ENCODE data around the gene CMSS1. TPM values are rescaled to one million over a fixed set of nuclear protein-coding genes. Genes with fewer than 3 reads are reported as not detected.

The CMSS1 gene
- total RNA-seq, 5 donors from 2014 or later (not counting 1 experiment from before 2014, with no cell fraction given): 16.2 to 22.0 (median 18.3) TPM

DNA sequence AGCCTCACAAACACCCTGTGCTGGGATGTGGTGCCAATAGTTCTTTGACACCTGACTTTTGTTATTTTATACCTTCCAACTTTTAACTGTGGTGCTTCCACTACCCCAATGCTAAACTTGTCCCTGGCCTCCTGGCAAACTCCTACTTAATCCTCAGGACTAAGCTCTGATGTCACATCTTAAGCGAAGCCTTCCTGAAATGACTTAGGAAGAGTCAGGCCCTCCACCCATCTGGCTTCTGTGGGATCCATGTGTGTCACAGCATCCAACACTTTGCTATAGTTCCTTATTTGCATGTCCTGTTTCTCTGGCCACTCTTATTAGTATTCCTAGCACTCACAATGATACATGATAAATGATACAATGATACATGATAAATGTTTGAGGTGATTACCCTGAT, 163.5 kb downstream of the CMSS1 start:
- Histone ChIP-seq H3K9me3 (no peaks in the 10 kb centered on the region), H3K36me3 (ENCODE audit: control insufficient read depth in 2 of 2, extremely low read depth in 1 of 2, insufficient read depth in 1 of 2, low read length in 1 of 2) (no peaks in the 10 kb centered on the region), H3K27me3 (replicated peaks in 1 of 2; ENCODE audit: control insufficient read depth in 2 of 2, extremely low read depth in 1 of 2, insufficient read depth in 2 of 2, low read length in 1 of 2) (no peaks in the 10 kb centered on the region), H3K4me1 (ENCODE audit: control insufficient read depth in 1 of 2, extremely low read depth in 1 of 2, insufficient read depth in 2 of 2, low read length in 2 of 2) (no peaks in the 10 kb centered on the region), H3K27ac (ENCODE audit: low read length) (no peak overlapping the region), H3K4me3 (ENCODE audit: control insufficient read depth in 1 of 2, extremely low read depth in 1 of 2, low read length in 1 of 2) (no peak overlapping the region)
- POLR2A ChIA-PET: no interaction called here
- H3K4me3 Mint-ChIP-seq: no peak overlapping the region
- peaks cover 11% of the 10 kb centered on the region for H3K36me3 Mint-ChIP-seq
- no peak for DNase-seq
- CTCF ChIA-PET: no interaction called here
- H3K27me3 Mint-ChIP-seq: no peaks in the 10 kb centered on the region
- H3K27ac Mint-ChIP-seq: no peak overlapping the region
- 83% methylated on average over 1 of the region's 1 CpG for WGBS (ENCODE audit: insufficient coverage)
- H3K9me3 Mint-ChIP-seq: peaks cover 0 to 8% (median 7%) of the 10 kb centered on the region in 3 donors
- no peaks in the 10 kb centered on the region for H3K4me1 Mint-ChIP-seq
- ATAC-seq (replicated peaks in 1 of 4): no peak

GRCh38 chr3:99982650-99983049, 165.0 kb downstream of the CMSS1 start:
- H3K4me1 Mint-ChIP-seq: no peaks in the 10 kb centered on the region
- Histone ChIP-seq H3K4me3 (ENCODE audit: control insufficient read depth in 1 of 2, extremely low read depth in 1 of 2, low read length in 1 of 2) (no peak overlapping the region), H3K27ac (ENCODE audit: low read length) (no peak overlapping the region), H3K9me3 (no peaks in the 10 kb centered on the region), H3K27me3 (replicated peaks in 1 of 2; ENCODE audit: control insufficient read depth in 2 of 2, extremely low read depth in 1 of 2, insufficient read depth in 2 of 2, low read length in 1 of 2) (no peaks in the 10 kb centered on the region), H3K36me3 (ENCODE audit: control insufficient read depth in 2 of 2, extremely low read depth in 1 of 2, insufficient read depth in 1 of 2, low read length in 1 of 2) (no peaks in the 10 kb centered on the region), H3K4me1 (ENCODE audit: control insufficient read depth in 1 of 2, extremely low read depth in 1 of 2, insufficient read depth in 2 of 2, low read length in 2 of 2) (no peaks in the 10 kb centered on the region)
- no peak overlapping the region for H3K4me3 Mint-ChIP-seq
- ChIA-PET CTCF (no interaction called here), POLR2A (no interaction called here)
- peaks cover 4% of the 10 kb centered on the region for H3K36me3 Mint-ChIP-seq
- no peaks in the 10 kb centered on the region for H3K9me3 Mint-ChIP-seq
- DNase-seq (no peak), ATAC-seq (replicated peaks in 1 of 4) (no peak)
- H3K27me3 Mint-ChIP-seq: no peaks in the 10 kb centered on the region
- no CpG with 5 or more reads among the region's 2 CpGs for WGBS (ENCODE audit: insufficient coverage)
- no peak overlapping the region for H3K27ac Mint-ChIP-seq

DNA sequence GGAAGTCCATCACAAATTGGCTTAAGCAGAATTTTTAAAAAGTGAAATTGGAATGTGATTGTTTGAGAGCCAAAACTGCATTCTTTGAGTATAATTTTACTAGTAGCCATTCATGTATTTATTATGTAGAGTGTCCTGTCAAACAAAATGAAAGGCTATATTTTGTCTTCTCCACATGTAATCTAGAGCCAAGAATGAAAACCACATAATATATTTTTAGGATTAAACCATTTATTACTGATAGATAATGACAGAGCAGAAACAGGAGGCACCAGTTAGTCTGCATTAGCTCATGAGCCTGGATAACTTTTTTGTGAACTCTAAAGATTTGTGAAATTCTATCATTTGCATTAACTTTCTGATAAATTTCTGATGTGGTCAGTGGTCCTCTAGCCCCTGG, 166.5 kb downstream of the CMSS1 start:
- H3K4me1 Mint-ChIP-seq: no peaks in the 10 kb centered on the region
- ChIA-PET POLR2A (no interaction called here), CTCF (no interaction called here)
- Histone ChIP-seq H3K4me3 (ENCODE audit: control insufficient read depth in 1 of 2, extremely low read depth in 1 of 2, low read length in 1 of 2) (no peak overlapping the region), H3K9me3 (no peaks in the 10 kb centered on the region), H3K27ac (ENCODE audit: low read length) (no peak overlapping the region), H3K36me3 (ENCODE audit: control insufficient read depth in 2 of 2, extremely low read depth in 1 of 2, insufficient read depth in 1 of 2, low read length in 1 of 2) (no peaks in the 10 kb centered on the region), H3K4me1 (ENCODE audit: control insufficient read depth in 1 of 2, extremely low read depth in 1 of 2, insufficient read depth in 2 of 2, low read length in 2 of 2) (no peaks in the 10 kb centered on the region), H3K27me3 (replicated peaks in 1 of 2; ENCODE audit: control insufficient read depth in 2 of 2, extremely low read depth in 1 of 2, insufficient read depth in 2 of 2, low read length in 1 of 2) (no peaks in the 10 kb centered on the region)
- ATAC-seq (replicated peaks in 1 of 4) (no peak), DNase-seq (no peak)
- H3K36me3 Mint-ChIP-seq: no peaks in the 10 kb centered on the region
- H3K27ac Mint-ChIP-seq: no peak overlapping the region
- no peaks in the 10 kb centered on the region for H3K9me3 Mint-ChIP-seq
- no peaks in the 10 kb centered on the region for H3K27me3 Mint-ChIP-seq
- H3K4me3 Mint-ChIP-seq: no peak overlapping the region

DNA sequence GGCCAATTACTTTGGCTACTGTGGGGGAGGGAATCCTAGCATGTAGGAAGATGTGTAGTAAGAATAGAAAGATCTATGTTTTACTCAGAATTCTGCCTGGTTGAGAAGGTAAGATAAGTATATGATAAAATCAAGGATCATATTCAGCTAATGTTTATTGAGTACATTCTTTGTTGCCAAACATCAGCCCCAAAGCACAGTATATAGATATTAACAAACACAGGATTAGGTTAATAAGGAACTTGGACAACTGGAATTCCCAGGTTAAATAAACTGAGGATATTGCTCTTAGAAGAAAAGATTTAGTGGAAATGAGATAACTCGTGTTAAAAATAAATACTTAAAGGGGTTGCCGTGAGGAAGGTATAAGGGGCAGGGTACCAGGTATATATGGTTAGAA, 167.0 kb downstream of the CMSS1 start:
- Mint-ChIP-seq H3K4me3 (no peak overlapping the region), H3K36me3 (no peaks in the 10 kb centered on the region), H3K4me1 (no peaks in the 10 kb centered on the region), H3K9me3 (no peaks in the 10 kb centered on the region), H3K27me3 (no peaks in the 10 kb centered on the region), H3K27ac (no peak overlapping the region)
- no peaks in the 10 kb centered on the region for H3K27me3 ChIP-seq (replicated peaks in 1 of 2; ENCODE audit: control insufficient read depth in 2 of 2, extremely low read depth in 1 of 2, insufficient read depth in 2 of 2, low read length in 1 of 2)
- H3K27ac ChIP-seq (ENCODE audit: low read length): no peak overlapping the region
- WGBS (ENCODE audit: insufficient coverage): no CpG with 5 or more reads among the region's 2 CpGs
- DNase-seq (no peak), ATAC-seq (replicated peaks in 1 of 4) (no peak)
- H3K9me3 ChIP-seq: no peaks in the 10 kb centered on the region
- H3K4me3 ChIP-seq (ENCODE audit: control insufficient read depth in 1 of 2, extremely low read depth in 1 of 2, low read length in 1 of 2): no peak overlapping the region
- ChIA-PET CTCF (interaction anchor here in 1 of 2 donors (0.7 kb wide), 1 partner anchor 96 kb away, joined by 3 read pairs; no protein-coding TSS in a partner anchor), POLR2A (no interaction called here)
- no peaks in the 10 kb centered on the region for H3K36me3 ChIP-seq (ENCODE audit: control insufficient read depth in 2 of 2, extremely low read depth in 1 of 2, insufficient read depth in 1 of 2, low read length in 1 of 2)
- no peaks in the 10 kb centered on the region for H3K4me1 ChIP-seq (ENCODE audit: control insufficient read depth in 1 of 2, extremely low read depth in 1 of 2, insufficient read depth in 2 of 2, low read length in 2 of 2)

GRCh38 chr3:99990179-99990578, 172.5 kb downstream of the CMSS1 start:
- Histone ChIP-seq H3K4me3 (ENCODE audit: control insufficient read depth in 1 of 2, extremely low read depth in 1 of 2, low read length in 1 of 2) (no peak overlapping the region), H3K27ac (ENCODE audit: low read length) (no peak overlapping the region), H3K9me3 (no peaks in the 10 kb centered on the region), H3K4me1 (ENCODE audit: control insufficient read depth in 1 of 2, extremely low read depth in 1 of 2, insufficient read depth in 2 of 2, low read length in 2 of 2) (no peaks in the 10 kb centered on the region), H3K36me3 (ENCODE audit: control insufficient read depth in 2 of 2, extremely low read depth in 1 of 2, insufficient read depth in 1 of 2, low read length in 1 of 2) (no peaks in the 10 kb centered on the region), H3K27me3 (replicated peaks in 1 of 2; ENCODE audit: control insufficient read depth in 2 of 2, extremely low read depth in 1 of 2, insufficient read depth in 2 of 2, low read length in 1 of 2) (no peaks in the 10 kb centered on the region)
- Mint-ChIP-seq H3K4me1 (no peaks in the 10 kb centered on the region), H3K4me3 (no peak overlapping the region), H3K9me3 (peaks cover 13 to 30% (median 21%) of the 10 kb centered on the region in 3 donors), H3K27ac (no peak overlapping the region), H3K36me3 (peaks cover 30% of the 10 kb centered on the region), H3K27me3 (no peaks in the 10 kb centered on the region)
- ChIA-PET CTCF (no interaction called here), POLR2A (no interaction called here)
- no peak for ATAC-seq (replicated peaks in 1 of 4)
- DNase-seq: no peak
- no CpG with 5 or more reads among the region's 1 CpG for WGBS (ENCODE audit: insufficient coverage)

DNA sequence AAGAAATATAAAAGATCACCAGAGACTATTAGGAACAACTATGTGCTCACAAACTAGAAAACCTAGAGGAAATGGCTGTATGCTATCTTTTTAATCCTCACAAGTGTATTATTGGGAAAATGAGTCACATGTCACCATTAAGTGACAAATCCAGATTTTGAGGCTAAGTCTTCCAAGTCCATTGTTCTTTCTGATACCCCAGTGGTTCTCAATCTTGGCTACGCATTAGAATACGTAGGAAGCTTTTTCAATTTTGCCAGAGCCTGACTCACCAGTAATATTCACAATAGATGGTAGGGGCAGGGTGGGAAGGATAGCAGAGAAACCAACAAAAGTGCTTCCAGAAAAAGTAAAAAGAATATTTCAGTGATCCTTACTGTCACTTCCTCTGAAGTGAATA, 179.6 kb downstream of the CMSS1 start:
- no CpG with 5 or more reads among the region's 2 CpGs for WGBS (ENCODE audit: insufficient coverage)
- Mint-ChIP-seq H3K36me3 (peaks cover 43% of the 10 kb centered on the region), H3K9me3 (peaks cover 18 to 37% (median 32%) of the 10 kb centered on the region in 3 donors), H3K27ac (no peak overlapping the region), H3K27me3 (no peaks in the 10 kb centered on the region), H3K4me1 (peaks cover 0 to 6% (median 0%) of the 10 kb centered on the region in 3 donors), H3K4me3 (no peak overlapping the region)
- no peak for DNase-seq
- H3K4me1 ChIP-seq (ENCODE audit: control insufficient read depth in 1 of 2, extremely low read depth in 1 of 2, insufficient read depth in 2 of 2, low read length in 2 of 2): no peaks in the 10 kb centered on the region
- ATAC-seq (replicated peaks in 1 of 4): no peak
- ChIA-PET CTCF (no interaction called here), POLR2A (no interaction called here)
- H3K4me3 ChIP-seq (ENCODE audit: control insufficient read depth in 1 of 2, extremely low read depth in 1 of 2, low read length in 1 of 2): no peak overlapping the region
- H3K9me3 ChIP-seq: no peaks in the 10 kb centered on the region
- H3K36me3 ChIP-seq (ENCODE audit: control insufficient read depth in 2 of 2, extremely low read depth in 1 of 2, insufficient read depth in 1 of 2, low read length in 1 of 2): no peaks in the 10 kb centered on the region
- H3K27me3 ChIP-seq (replicated peaks in 1 of 2; ENCODE audit: control insufficient read depth in 2 of 2, extremely low read depth in 1 of 2, insufficient read depth in 2 of 2, low read length in 1 of 2): no peaks in the 10 kb centered on the region
- H3K27ac ChIP-seq (ENCODE audit: low read length): no peak overlapping the region

- no peak for ATAC-seq (replicated peaks in 1 of 4)
- H3K4me1 Mint-ChIP-seq: peaks cover 0 to 17% (median 0%) of the 10 kb centered on the region in 3 donors
- DNase-seq: no peak
- peaks cover 6 to 15% (median 12%) of the 10 kb centered on the region in 3 donors for H3K9me3 Mint-ChIP-seq
- Histone ChIP-seq H3K9me3 (no peaks in the 10 kb centered on the region), H3K36me3 (ENCODE audit: control insufficient read depth in 2 of 2, extremely low read depth in 1 of 2, insufficient read depth in 1 of 2, low read length in 1 of 2) (no peaks in the 10 kb centered on the region), H3K27ac (ENCODE audit: low read length) (no peak overlapping the region), H3K4me1 (ENCODE audit: control insufficient read depth in 1 of 2, extremely low read depth in 1 of 2, insufficient read depth in 2 of 2, low read length in 2 of 2) (no peaks in the 10 kb centered on the region), H3K4me3 (ENCODE audit: control insufficient read depth in 1 of 2, extremely low read depth in 1 of 2, low read length in 1 of 2) (no peak overlapping the region), H3K27me3 (replicated peaks in 1 of 2; ENCODE audit: control insufficient read depth in 2 of 2, extremely low read depth in 1 of 2, insufficient read depth in 2 of 2, low read length in 1 of 2) (no peaks in the 10 kb centered on the region)
- no peak overlapping the region for H3K4me3 Mint-ChIP-seq
- no peak overlapping the region for H3K27ac Mint-ChIP-seq
- no peaks in the 10 kb centered on the region for H3K27me3 Mint-ChIP-seq
- WGBS (ENCODE audit: insufficient coverage): no CpG with 5 or more reads among the region's 2 CpGs
- peaks cover 32% of the 10 kb centered on the region for H3K36me3 Mint-ChIP-seq
- POLR2A ChIA-PET: no interaction called here
- CTCF ChIA-PET: interaction anchor here in 1 of 2 donors (1.1 kb wide), 1 partner anchor 11 kb away, joined by 4 read pairs; no protein-coding TSS in a partner anchor
These were observed 181.9 kb downstream of the CMSS1 start for GRCh38 chr3:99999536-99999935.
